ENCODE results near the gene LNX1. TPM values are rescaled to one million over a fixed set of nuclear protein-coding genes. Genes with fewer than 3 reads are reported as not detected.

The LNX1 gene
- total and polyA plus RNA-seq, 10 of the 15 experiments (the other 5 are each of a cell fraction or from before 2014, with no cell fraction given) = 0.72 to 1.4 (median 1.0) TPM

GRCh38 chr4:53529025-53529424 lies 62.3 kb downstream of the LNX1 start (continued):
- no peak for TF ChIP-seq EZH2 (IDR thresholded peaks at IDR 0.05; ENCODE audit: borderline replicate concordance, control insufficient read depth, low read depth, low read length)
- no peak for TF ChIP-seq IKZF1 (conservative IDR thresholded peaks at IDR 0.05)
- no peak for TF ChIP-seq SIN3A (IDR thresholded peaks at IDR 0.05; ENCODE audit: low read depth, low read length)

GRCh38 chr4:53527930-53528329 lies 63.4 kb downstream of the LNX1 start:
- RAD21 ChIA-PET (ENCODE audit: unreplicated experiment) = no interaction called here
- Histone ChIP-seq H3K9me3 (replicated peaks; ENCODE audit: control insufficient read depth, insufficient read depth, low read length) (no peaks in the 10 kb centered on the region), H3K9ac (ENCODE audit: control insufficient read depth, insufficient read depth, low read length) (no peak overlapping the region), H3K27me3 (replicated peaks in 1 of 2; ENCODE audit: control insufficient read depth in 2 of 2, insufficient read depth in 2 of 2, low read length in 1 of 2) (no peaks in the 10 kb centered on the region), H3K36me3 (ENCODE audit: control insufficient read depth in 2 of 2, insufficient read depth in 2 of 2, low read length in 1 of 2) (no peaks in the 10 kb centered on the region), H2AFZ (ENCODE audit: control insufficient read depth, low read depth, low read length) (no peak overlapping the region), H3K79me2 (ENCODE audit: control insufficient read depth, insufficient read depth, low read length) (no peaks in the 10 kb centered on the region), H3K4me2 (ENCODE audit: control insufficient read depth, insufficient read depth) (no peak overlapping the region), H3K4me1 (ENCODE audit: control insufficient read depth, insufficient read depth, low read length) (no peaks in the 10 kb centered on the region), H4K20me1 (ENCODE audit: control insufficient read depth, insufficient read depth) (no peaks in the 10 kb centered on the region), H3K4me3 (no peak overlapping the region), H3K27ac (ENCODE audit: control insufficient read depth, insufficient read depth) (no peak overlapping the region)
- DNase-seq (ENCODE audit: low read depth, low spot score) = no peak
- no peak for TF ChIP-seq MYB (IDR thresholded peaks at IDR 0.05; ENCODE audit: borderline replicate concordance, low read depth, low read length)
- no peak for TF ChIP-seq ZNF207 (IDR thresholded peaks at IDR 0.05; ENCODE audit: borderline replicate concordance)
- TF ChIP-seq ATF7 (IDR thresholded peaks at IDR 0.05; ENCODE audit: low read depth) = no peak
- no peak for TF ChIP-seq RUNX3 (IDR thresholded peaks at IDR 0.05; ENCODE audit: low read length)
- no peak for TF ChIP-seq RB1 (IDR thresholded peaks at IDR 0.05; ENCODE audit: borderline replicate concordance)
- no peak for TF ChIP-seq ZNF592 (IDR thresholded peaks at IDR 0.05)
- TF ChIP-seq KDM1A (IDR thresholded peaks at IDR 0.05; ENCODE audit: borderline replicate concordance) = no peak
- no peak for TF ChIP-seq PAX5 (IDR thresholded peaks at IDR 0.05; ENCODE audit: borderline replicate concordance, low read depth, low read length)
- TF ChIP-seq, protein P1, sequence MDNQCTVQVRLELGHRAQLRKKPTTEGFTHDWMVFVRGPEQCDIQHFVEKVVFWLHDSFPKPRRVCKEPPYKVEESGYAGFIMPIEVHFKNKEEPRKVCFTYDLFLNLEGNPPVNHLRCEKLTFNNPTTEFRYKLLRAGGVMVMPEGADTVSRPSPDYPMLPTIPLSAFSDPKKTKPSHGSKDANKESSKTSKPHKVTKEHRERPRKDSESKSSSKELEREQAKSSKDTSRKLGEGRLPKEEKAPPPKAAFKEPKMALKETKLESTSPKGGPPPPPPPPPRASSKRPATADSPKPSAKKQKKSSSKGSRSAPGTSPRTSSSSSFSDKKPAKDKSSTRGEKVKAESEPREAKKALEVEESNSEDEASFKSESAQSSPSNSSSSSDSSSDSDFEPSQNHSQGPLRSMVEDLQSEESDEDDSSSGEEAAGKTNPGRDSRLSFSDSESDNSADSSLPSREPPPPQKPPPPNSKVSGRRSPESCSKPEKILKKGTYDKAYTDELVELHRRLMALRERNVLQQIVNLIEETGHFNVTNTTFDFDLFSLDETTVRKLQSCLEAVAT (IDR thresholded peaks at IDR 0.05) = no peak
- TF ChIP-seq EGR1 (IDR thresholded peaks at IDR 0.05; ENCODE audit: borderline replicate concordance in 1 of 2, low read depth in 2 of 2, low read length in 2 of 2) = no peak
- BruUV-seq (replicated peaks) = no TSS peak
- WGBS (ENCODE audit: insufficient coverage, insufficient replicate concordance, low lambda C conversion rate, missing lambda C conversion rate) = 65% methylated on average over 4 of the region's 4 CpGs
- in situ Hi-C loops (cut with MboI) = no loop called here
- intact Hi-C loops (cut with micrococcal nuclease; ENCODE audit: unreplicated experiment) = no loop called here
- POLR2A ChIA-PET = interaction anchor here (1.7 kb wide), 1 partner anchor 14 kb away, joined by 6 read pairs; no protein-coding TSS in a partner anchor
- ATAC-seq = no peak
- no peak for FAIRE-seq
- SMC1A ChIA-PET (ENCODE audit: uncharacterized antibody, unreplicated experiment) = interaction anchor here (0.6 to 2.9 kb wide), 9 partner anchors 9 to 706 kb away, joined by 3 to 13 read pairs (median 4); no protein-coding TSS in a partner anchor
- CTCF ChIA-PET = interaction anchor here (1.2 to 1.6 kb wide), 3 partner anchors 11 to 178 kb away, joined by 3 to 5 read pairs (median 4); no protein-coding TSS in a partner anchor

Data from GM12878 (cell line).